Sigmoid colon (tissue), 3 donors: ENCODE data around the gene NBAS.

Experiments
- CTCF ChIP-seq, 4 experiments: fragments of 450-650 bp in 3 of 4; fragments of 200-600 bp in 1 of 4; IDR thresholded peaks; one replicate each; pipeline ENCODE4 v1.5.1; 2016 to 2019; ENCODE audit warnings: antibody characterized with exemption in 4 of 4, mild to moderate bottlenecking in 3 of 4, moderate library complexity in 2 of 4
- POLR2A ChIP-seq, 2 donors: fragments of 450-650 bp; IDR thresholded peaks; one replicate each; pipeline ENCODE4 v1.6.1; 2016; ENCODE audit warnings: antibody characterized with exemption in 2 of 2, mild to moderate bottlenecking in 2 of 2, moderate library complexity in 2 of 2

GRCh38 chr2:15142069-15142689 is 419.0 kb downstream of the NBAS start:
- TF ChIP-seq CTCF (IDR thresholded peaks at IDR 0.05), result no peak
- no peak for TF ChIP-seq POLR2A (IDR thresholded peaks at IDR 0.05)
